Measurements from ENCODE around the gene KIF26B. TPM values are rescaled to one million over a fixed set of nuclear protein-coding genes. Genes with fewer than 3 reads are reported as not detected.

Gene KIF26B
- total RNA-seq, 1 donor from 2014 or later: 8.8 TPM

GRCh38 chr1:245378311-245378722 lies 223.5 kb downstream of the KIF26B start:
- no peak for DNase-seq (ENCODE audit: extremely low spot score, unreplicated experiment)
- Mint-ChIP-seq H3K9me3 (ENCODE audit: unreplicated experiment) (no peaks in the 10 kb centered on the region), H3K27ac (ENCODE audit: unreplicated experiment) (no peak overlapping the region), H3K36me3 (ENCODE audit: unreplicated experiment) (no peaks in the 10 kb centered on the region), H3K4me3 (ENCODE audit: unreplicated experiment) (no peak overlapping the region), H3K4me1 (ENCODE audit: unreplicated experiment) (no peaks in the 10 kb centered on the region), H3K27me3 (ENCODE audit: unreplicated experiment) (peaks cover 2% of the 10 kb centered on the region)
- TF ChIP-seq CTCF (IDR thresholded peaks at IDR 0.05): no peak

DNA sequence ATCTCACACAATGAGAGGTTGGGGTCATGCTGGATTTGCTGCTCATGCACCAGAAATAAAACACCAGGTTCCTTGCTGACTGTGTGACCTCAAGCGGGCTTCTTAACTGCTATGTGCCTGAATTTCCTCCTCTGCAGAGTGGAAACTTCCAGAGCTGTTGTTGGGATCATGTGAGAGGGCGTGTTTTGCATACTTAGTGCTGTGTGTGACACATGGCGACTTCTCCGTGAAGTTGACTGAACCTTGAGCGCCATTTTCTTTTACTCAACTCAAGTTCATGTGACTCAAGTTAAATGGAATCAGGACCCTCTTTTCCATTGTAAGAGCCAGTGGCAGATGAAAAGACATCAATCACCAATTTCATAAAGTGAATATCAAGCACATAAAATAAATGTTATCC lies 224.0 kb downstream of the KIF26B start:
- TF ChIP-seq CTCF (IDR thresholded peaks at IDR 0.05): no peak
- no peak for DNase-seq (ENCODE audit: extremely low spot score, unreplicated experiment)
- H3K27me3 Mint-ChIP-seq (ENCODE audit: unreplicated experiment): peaks cover 3% of the 10 kb centered on the region
- H3K4me3 Mint-ChIP-seq (ENCODE audit: unreplicated experiment): no peak overlapping the region
- no peaks in the 10 kb centered on the region for H3K9me3 Mint-ChIP-seq (ENCODE audit: unreplicated experiment)
- no peak overlapping the region for H3K27ac Mint-ChIP-seq (ENCODE audit: unreplicated experiment)
- no peaks in the 10 kb centered on the region for H3K36me3 Mint-ChIP-seq (ENCODE audit: unreplicated experiment)
- H3K4me1 Mint-ChIP-seq (ENCODE audit: unreplicated experiment): no peaks in the 10 kb centered on the region

DNA sequence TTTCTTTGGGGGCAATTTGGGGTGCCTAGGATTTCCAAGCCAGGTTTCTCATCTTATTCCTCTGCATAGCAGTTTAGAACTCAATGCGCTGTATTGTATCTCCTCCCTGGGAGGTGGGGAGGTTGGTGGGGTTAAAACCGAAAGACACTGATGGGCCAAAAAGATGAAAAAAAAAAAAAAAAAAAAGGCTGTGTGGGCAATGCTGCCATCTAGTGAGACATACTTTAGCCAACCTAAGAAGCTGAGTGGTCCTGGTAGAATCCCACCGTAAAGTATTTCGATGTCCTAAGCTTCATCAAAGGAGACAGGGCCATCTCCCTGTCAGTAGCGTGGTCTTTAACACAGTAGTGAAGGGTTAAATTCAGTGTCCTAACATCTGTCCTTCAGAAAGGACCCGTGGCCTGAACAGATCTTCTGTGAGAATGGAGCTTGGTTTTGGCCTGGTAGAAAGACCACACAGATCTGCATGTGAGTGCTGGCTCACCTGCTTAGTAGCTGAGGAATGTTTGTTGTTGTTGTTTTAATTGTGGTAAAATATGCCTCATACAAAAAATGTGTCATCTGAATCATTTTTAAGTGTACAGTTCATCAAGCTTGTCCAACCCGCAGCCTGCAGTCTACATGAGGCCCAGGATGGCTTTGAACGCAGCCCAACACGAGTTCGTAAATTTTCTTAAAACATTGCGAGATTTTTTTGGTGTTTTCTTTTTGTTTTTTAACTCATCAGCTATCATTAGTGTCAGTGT lies 226.2 kb downstream of the KIF26B start:
- DNase-seq (ENCODE audit: extremely low spot score, unreplicated experiment): no peak
- no peaks in the 10 kb centered on the region for H3K4me1 Mint-ChIP-seq (ENCODE audit: unreplicated experiment)
- no peaks in the 10 kb centered on the region for H3K9me3 Mint-ChIP-seq (ENCODE audit: unreplicated experiment)
- no peak overlapping the region for H3K4me3 Mint-ChIP-seq (ENCODE audit: unreplicated experiment)
- H3K27ac Mint-ChIP-seq (ENCODE audit: unreplicated experiment): no peak overlapping the region
- TF ChIP-seq CTCF (IDR thresholded peaks at IDR 0.05): peak; percentile 50
- H3K36me3 Mint-ChIP-seq (ENCODE audit: unreplicated experiment): no peaks in the 10 kb centered on the region
- peaks cover 11% of the 10 kb centered on the region for H3K27me3 Mint-ChIP-seq (ENCODE audit: unreplicated experiment)

GRCh38 chr1:245382981-245383380 lies 228.2 kb downstream of the KIF26B start:
- H3K27ac Mint-ChIP-seq (ENCODE audit: unreplicated experiment): no peak overlapping the region
- no peaks in the 10 kb centered on the region for H3K9me3 Mint-ChIP-seq (ENCODE audit: unreplicated experiment)
- no peaks in the 10 kb centered on the region for H3K4me1 Mint-ChIP-seq (ENCODE audit: unreplicated experiment)
- no peak for TF ChIP-seq CTCF (IDR thresholded peaks at IDR 0.05)
- no peaks in the 10 kb centered on the region for H3K36me3 Mint-ChIP-seq (ENCODE audit: unreplicated experiment)
- H3K27me3 Mint-ChIP-seq (ENCODE audit: unreplicated experiment): peaks cover 14% of the 10 kb centered on the region
- H3K4me3 Mint-ChIP-seq (ENCODE audit: unreplicated experiment): no peak overlapping the region
- DNase-seq (ENCODE audit: extremely low spot score, unreplicated experiment): no peak

- H3K36me3 Mint-ChIP-seq (ENCODE audit: unreplicated experiment): no peaks in the 10 kb centered on the region
- no peak overlapping the region for H3K27ac Mint-ChIP-seq (ENCODE audit: unreplicated experiment)
- H3K4me1 Mint-ChIP-seq (ENCODE audit: unreplicated experiment): peaks cover 2% of the 10 kb centered on the region
- no peaks in the 10 kb centered on the region for H3K9me3 Mint-ChIP-seq (ENCODE audit: unreplicated experiment)
- H3K27me3 Mint-ChIP-seq (ENCODE audit: unreplicated experiment): peaks cover 14% of the 10 kb centered on the region
- no peak for DNase-seq (ENCODE audit: extremely low spot score, unreplicated experiment)
- H3K4me3 Mint-ChIP-seq (ENCODE audit: unreplicated experiment): no peak overlapping the region
- no peak for TF ChIP-seq CTCF (IDR thresholded peaks at IDR 0.05)
Measured at GRCh38 chr1:245383396-245384330, 228.9 kb downstream of the KIF26B start.

Measured in osteocyte (in vitro differentiated cells).